ENCODE measurements around the gene PCDH15.

GRCh38 chr10:54691331-54691730, 109.7 kb downstream of the PCDH15 start:
- TF ChIP-seq CCAR2 (optimal IDR thresholded peaks at IDR 0.05; ENCODE audit: low read depth, low read length), result no peak
- no peak for TF ChIP-seq ZNF773 (CRISPR knock-in tag; IDR thresholded peaks at IDR 0.05; ENCODE audit: borderline replicate concordance)
- no peak for TF ChIP-seq NR2F1 (CRISPR knock-in tag; IDR thresholded peaks at IDR 0.05)
- TF ChIP-seq POLR2AphosphoS2 (IDR thresholded peaks at IDR 0.05; ENCODE audit: low read depth, low read length), result no peak
- TF ChIP-seq EP300 (IDR thresholded peaks at IDR 0.05; ENCODE audit: low read depth in 2 of 2, low read length in 2 of 2), result no peak
- no peak for TF ChIP-seq EP300 (CRISPR knock-in tag; IDR thresholded peaks at IDR 0.05; ENCODE audit: borderline replicate concordance)
- no peak for TF ChIP-seq GMEB2 (CRISPR knock-in tag; IDR thresholded peaks at IDR 0.05; ENCODE audit: low read depth)
- no peak for TF ChIP-seq ZNF782 (CRISPR knock-in tag; IDR thresholded peaks at IDR 0.05; ENCODE audit: borderline replicate concordance)
- no peak for TF ChIP-seq POLR2AphosphoS5 (IDR thresholded peaks at IDR 0.05; ENCODE audit: low read depth, low read length)
- no peak for TF ChIP-seq ZNF121 (CRISPR knock-in tag; IDR thresholded peaks at IDR 0.05)
- no peak for TF ChIP-seq ZBTB7A (CRISPR knock-in tag; IDR thresholded peaks at IDR 0.05)
- no peak for TF ChIP-seq ZNF3 (CRISPR knock-in tag; IDR thresholded peaks at IDR 0.05)
- no peak for TF ChIP-seq PITX1 (CRISPR knock-in tag; IDR thresholded peaks at IDR 0.05)

Measured in HepG2 (cell line).